Small intestine (tissue), 7 donors: ENCODE measurements around the gene MTMR3. TPM values are rescaled to one million over a fixed set of nuclear protein-coding genes. Genes with fewer than 3 reads are reported as not detected.

Source experiments
- DNase-seq, 2 donors: peaks; one replicate each; pipeline versions ENCODE4 v3.0.0 to v3.0.0-alpha.2; 2013
- FAIRE-seq: peaks from 2 replicates; lab custom pipeline; 2012; peaks lifted over from hg19 to GRCh38; lab: Jason Lieb, UNC
- H3K27ac ChIP-seq, 3 donors: one replicate each; pipeline ENCODE4 v1.5.1; 2013; ENCODE audit warnings: low read length in 2 of 3, mild to moderate bottlenecking in 2 of 3, control low read depth in 1 of 3, inconsistent platforms in 1 of 3, low read depth in 1 of 3, moderate library complexity in 1 of 3
- H3K27me3 ChIP-seq, 3 donors: one replicate each; pipeline ENCODE4 v1.6.1; 2013; ENCODE audit warnings: low read length in 3 of 3, inconsistent platforms in 1 of 3; ENCODE audit not compliant: control insufficient read depth in 3 of 3, insufficient read depth in 3 of 3
- H3K36me3 ChIP-seq, 3 donors: one replicate each; pipeline ENCODE4 v1.6.1; 2013; ENCODE audit warnings: low read length in 3 of 3, inconsistent platforms in 1 of 3, low read depth in 1 of 3, mild to moderate bottlenecking in 1 of 3, moderate library complexity in 1 of 3; ENCODE audit not compliant: control insufficient read depth in 3 of 3, insufficient read depth in 2 of 3
- H3K4me1 ChIP-seq, 3 donors: one replicate each; pipeline ENCODE4 v1.6.1; 2013; ENCODE audit warnings: low read length in 2 of 3, inconsistent platforms in 1 of 3, low read depth in 1 of 3, mild to moderate bottlenecking in 1 of 3, moderate library complexity in 1 of 3; ENCODE audit not compliant: control insufficient read depth in 3 of 3, insufficient read depth in 2 of 3
- H3K4me3 ChIP-seq, 3 donors: one replicate each; pipeline ENCODE4 v1.5.1; 2013; ENCODE audit warnings: low read length in 3 of 3, control low read depth in 1 of 3, inconsistent platforms in 1 of 3, low read depth in 1 of 3, mild to moderate bottlenecking in 1 of 3, moderate library complexity in 1 of 3
- H3K9me3 ChIP-seq, 2 donors: one replicate each; pipeline ENCODE4 v1.6.1; 2013; ENCODE audit warnings: low read depth in 1 of 2, low read length in 1 of 2; ENCODE audit not compliant: control insufficient read depth in 2 of 2, insufficient read depth in 1 of 2
- WGBS, 3 donors: extraction: QIAGEN DNeasy Blood & Tissue Kit; methylation state at CpG; one replicate each; pipeline ENCODE4 v1.1.7; 2013; 5-methylcytosine and 5-hydroxymethylcytosine counted together
- polyA plus RNA-seq, 4 donors: library from polyadenylated mRNA; stranded (reverse) in 3 of 4; unstranded in 1 of 4; fragments of 200-250 nt in 3 of 4; fragments of 120-200 nt in 1 of 4; gene quantifications; one replicate each; pipeline versions ENCODE4 v1.2.1 to v1.2.3, GENCODE V29; 2013
- donor health status: healthy with polysubstance abuse.
- donor health status: control.
- donor health status: control.
- donor health status: Bipolar disorder and iron deficiency.
- donor health status: healthy.

The MTMR3 gene
- polyA plus RNA-seq, 4 donors, result 9.2 to 31.8 (median 13.1) TPM

DNA sequence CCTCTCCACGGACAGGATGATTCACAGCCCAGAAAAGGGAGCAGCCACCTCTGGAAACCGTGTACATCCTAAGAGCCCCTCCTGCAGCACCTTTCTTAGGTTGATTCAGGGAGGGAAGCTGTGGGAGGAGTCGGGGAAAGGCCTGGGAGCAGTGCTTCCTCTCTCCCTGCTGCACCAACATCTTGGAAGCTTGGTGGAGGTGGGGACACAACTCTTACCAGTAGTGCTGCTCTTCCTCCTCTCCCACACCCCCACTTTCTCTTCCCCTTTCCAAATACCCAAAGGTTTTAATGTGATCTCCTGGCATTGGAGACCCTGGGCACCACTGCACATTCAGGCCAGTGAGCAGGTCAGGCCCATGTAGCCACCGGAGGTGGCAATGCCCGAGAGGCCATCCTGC is 150.9 kb downstream of the MTMR3 start:
- FAIRE-seq (no peak), DNase-seq (no peak)
- Histone ChIP-seq H3K9me3 (no peaks in the 10 kb centered on the region), H3K27me3 (no peaks in the 10 kb centered on the region), H3K4me3 (no peak overlapping the region), H3K36me3 (peaks cover 0 to 15% (median 0%) of the 10 kb centered on the region in 3 donors), H3K27ac (no peak overlapping the region), H3K4me1 (no peaks in the 10 kb centered on the region)
- WGBS, 3 donors, result 70 to 82% (median 73%) methylated on average over 5 of the region's 5 CpGs

DNA sequence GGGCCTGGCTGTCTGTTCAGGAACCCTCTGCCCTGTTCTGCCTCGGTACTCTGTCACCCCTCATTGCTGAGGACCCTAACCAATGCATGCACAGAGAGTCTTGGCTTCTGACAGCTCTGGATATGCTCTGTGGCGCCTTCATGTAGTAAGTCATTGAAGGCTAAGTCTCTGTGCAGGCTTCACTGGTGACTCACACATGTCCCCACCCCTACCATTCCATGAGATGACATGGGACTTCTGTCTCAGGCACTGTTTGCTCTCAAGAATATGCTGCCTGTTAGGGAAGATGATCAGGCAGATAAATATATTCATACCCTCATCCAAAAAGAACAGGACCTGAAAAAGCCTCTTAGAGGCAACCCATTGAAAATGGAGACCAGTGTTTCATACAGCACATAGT is 153.7 kb downstream of the MTMR3 start:
- Histone ChIP-seq H3K9me3 (no peaks in the 10 kb centered on the region), H3K4me3 (no peak overlapping the region), H3K27me3 (no peaks in the 10 kb centered on the region), H3K36me3 (peaks cover 0 to 8% (median 0%) of the 10 kb centered on the region in 3 donors), H3K4me1 (no peaks in the 10 kb centered on the region), H3K27ac (no peak overlapping the region)
- DNase-seq (peak in 1 of 2 donors; percentile 59), FAIRE-seq (no peak)
- whole genome bisulfite sequencing, 3 donors, result 74 to 94% (median 91%) methylated on average over 2 of the region's 2 CpGs

GRCh38 chr22:30038219-30038618 is 155.2 kb downstream of the MTMR3 start:
- DNase-seq, result peak in 1 of 2 donors; percentile 32
- no peak for FAIRE-seq
- H3K36me3 ChIP-seq, result peaks cover 0 to 3% (median 0%) of the 10 kb centered on the region in 3 donors
- H3K27ac ChIP-seq, result no peak overlapping the region
- H3K4me1 ChIP-seq, result peaks cover 0 to 3% (median 1%) of the 10 kb centered on the region in 3 donors
- WGBS, 3 donors, result 31 to 52% (median 50%) methylated on average over 3 of the region's 3 CpGs
- no peaks in the 10 kb centered on the region for H3K27me3 ChIP-seq
- H3K4me3 ChIP-seq, result no peak overlapping the region
- H3K9me3 ChIP-seq, result no peaks in the 10 kb centered on the region

- no peaks in the 10 kb centered on the region for H3K27me3 ChIP-seq
- WGBS, 3 donors, result 84 to 91% (median 86%) methylated on average over 11 of the region's 11 CpGs
- no peak for DNase-seq
- FAIRE-seq, result no peak
- peaks cover 4 to 20% (median 5%) of the 10 kb centered on the region in 3 donors for H3K4me1 ChIP-seq
- H3K36me3 ChIP-seq, result no peaks in the 10 kb centered on the region
- no peak overlapping the region for H3K27ac ChIP-seq
- no peaks in the 10 kb centered on the region for H3K9me3 ChIP-seq
- no peak overlapping the region for H3K4me3 ChIP-seq
These were observed 157.7 kb downstream of the MTMR3 start for GRCh38 chr22:30040499-30041260.

GRCh38 chr22:30041475-30041874 is 158.5 kb downstream of the MTMR3 start:
- no peak overlapping the region for H3K27ac ChIP-seq
- peaks cover 0 to 2% (median 0%) of the 10 kb centered on the region in 3 donors for H3K36me3 ChIP-seq
- no peaks in the 10 kb centered on the region for H3K27me3 ChIP-seq
- H3K4me1 ChIP-seq, result peaks cover 4 to 20% (median 5%) of the 10 kb centered on the region in 3 donors
- FAIRE-seq (no peak), DNase-seq (no peak)
- H3K9me3 ChIP-seq, result no peaks in the 10 kb centered on the region
- 77 to 95% (median 90%) methylated on average over 2 of the region's 2 CpGs for WGBS, 3 donors
- H3K4me3 ChIP-seq, result no peak overlapping the region

- Histone ChIP-seq H3K27ac (no peak overlapping the region), H3K9me3 (no peaks in the 10 kb centered on the region), H3K4me1 (peaks cover 4 to 21% (median 5%) of the 10 kb centered on the region in 3 donors), H3K4me3 (no peak overlapping the region), H3K27me3 (no peaks in the 10 kb centered on the region), H3K36me3 (peaks cover 0 to 2% (median 0%) of the 10 kb centered on the region in 3 donors)
- DNase-seq, result no peak
- 83 to 94% (median 90%) methylated on average over 2 of the region's 2 CpGs for WGBS, 3 donors
- FAIRE-seq, result no peak
These were observed 158.9 kb downstream of the MTMR3 start for GRCh38 chr22:30041881-30042280.

- H3K27me3 ChIP-seq, result no peaks in the 10 kb centered on the region
- H3K9me3 ChIP-seq, result no peaks in the 10 kb centered on the region
- peaks cover 4 to 23% (median 5%) of the 10 kb centered on the region in 3 donors for H3K4me1 ChIP-seq
- H3K4me3 ChIP-seq, result no peak overlapping the region
- H3K36me3 ChIP-seq, result peaks cover 0 to 2% (median 0%) of the 10 kb centered on the region in 3 donors
- no peak for FAIRE-seq
- DNase-seq, result no peak
- H3K27ac ChIP-seq, result no peak overlapping the region
- 17 to 34% (median 24%) methylated on average over 4 of the region's 4 CpGs for WGBS, 3 donors
These were observed 160.2 kb downstream of the MTMR3 start for GRCh38 chr22:30043161-30043560.

- H3K27me3 ChIP-seq, result no peaks in the 10 kb centered on the region
- no peaks in the 10 kb centered on the region for H3K9me3 ChIP-seq
- 6 to 32% (median 29%) methylated on average over 3 of the region's 3 CpGs for WGBS, 3 donors
- peaks cover 0 to 2% (median 0%) of the 10 kb centered on the region in 3 donors for H3K36me3 ChIP-seq
- DNase-seq (peak; percentile 89 to 92), FAIRE-seq (no peak)
- H3K4me3 ChIP-seq, result no peak overlapping the region
- peaks cover 4 to 23% (median 5%) of the 10 kb centered on the region in 3 donors for H3K4me1 ChIP-seq
- H3K27ac ChIP-seq, result peak overlapping the region; percentile 18 to 72 (median 47)
These were observed 161.4 kb downstream of the MTMR3 start for GRCh38 chr22:30044369-30044768.
